HG03460 (cell line): ENCODE measurements around the gene PLA2G2C.
A peak's percentile ranks its signal among the peaks of the same experiment; 100 is the strongest.

Experiments used
- ATAC-seq: cut with Tn5 transposase; IDR thresholded peaks from one replicate; pipeline ENCODE4 v1.9.1; 2021; ENCODE audit not compliant: unreplicated experiment

Gene PLA2G2C

DNA sequence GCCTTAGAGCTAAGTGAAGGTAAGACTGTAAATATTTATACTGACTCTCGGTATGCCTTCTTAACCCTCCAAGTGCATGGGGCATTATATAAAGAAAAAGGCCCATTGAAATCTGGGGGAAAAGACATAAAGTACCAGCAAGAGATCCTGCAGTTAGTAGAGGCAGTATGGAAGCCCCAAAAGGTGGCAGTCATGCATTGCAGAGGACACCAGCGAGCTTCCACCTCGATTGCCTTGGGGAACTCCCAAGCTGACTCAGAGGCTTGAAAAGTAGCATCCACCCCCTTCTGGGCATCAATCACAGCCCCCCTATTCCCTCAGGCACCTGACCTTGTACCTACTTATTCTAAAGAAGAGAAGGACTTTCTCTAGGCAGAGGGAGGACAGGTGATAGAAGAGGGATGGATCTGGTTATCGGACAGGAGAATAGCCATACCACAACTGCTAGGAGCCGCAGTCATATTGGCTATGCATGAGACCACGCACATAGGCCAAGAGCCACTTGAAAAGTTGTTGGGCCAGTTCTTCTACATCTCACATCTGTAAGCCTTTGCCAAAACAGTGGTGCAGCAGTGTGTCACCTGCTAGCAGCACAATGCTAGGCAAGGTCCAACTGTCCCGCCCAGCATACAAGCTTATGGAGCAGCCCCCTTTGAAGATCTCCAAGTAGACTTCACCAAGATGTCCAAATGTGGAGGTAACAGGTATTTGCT is 27.8 kb downstream of the PLA2G2C start:
- no peak for ATAC-seq

DNA sequence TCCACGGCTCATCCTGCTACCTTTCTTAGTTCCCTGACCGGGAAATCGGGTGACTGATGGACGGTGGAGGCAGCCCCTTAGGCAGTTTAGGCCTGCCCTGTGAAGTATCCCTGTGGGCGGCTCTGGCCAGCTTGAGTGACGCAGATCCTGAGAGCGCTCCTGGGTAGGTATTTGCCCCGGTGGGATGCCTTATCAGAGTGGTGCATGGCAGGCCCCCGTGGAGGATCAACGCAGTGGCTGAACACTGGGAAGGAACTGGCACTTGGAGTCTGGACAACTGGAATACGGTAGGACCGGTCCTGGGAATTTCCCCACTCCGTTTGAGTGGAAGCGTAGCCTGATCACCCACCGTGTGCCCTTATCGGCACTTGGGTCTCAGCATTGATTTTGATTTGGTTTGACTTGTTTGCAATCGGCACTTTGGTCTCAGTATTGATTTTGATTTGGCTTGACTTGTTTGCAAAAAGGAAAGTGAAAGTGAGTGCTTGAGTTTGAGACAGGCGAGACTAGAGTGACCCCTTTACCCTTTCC is 32.0 kb downstream of the PLA2G2C start:
- no peak for ATAC-seq

DNA sequence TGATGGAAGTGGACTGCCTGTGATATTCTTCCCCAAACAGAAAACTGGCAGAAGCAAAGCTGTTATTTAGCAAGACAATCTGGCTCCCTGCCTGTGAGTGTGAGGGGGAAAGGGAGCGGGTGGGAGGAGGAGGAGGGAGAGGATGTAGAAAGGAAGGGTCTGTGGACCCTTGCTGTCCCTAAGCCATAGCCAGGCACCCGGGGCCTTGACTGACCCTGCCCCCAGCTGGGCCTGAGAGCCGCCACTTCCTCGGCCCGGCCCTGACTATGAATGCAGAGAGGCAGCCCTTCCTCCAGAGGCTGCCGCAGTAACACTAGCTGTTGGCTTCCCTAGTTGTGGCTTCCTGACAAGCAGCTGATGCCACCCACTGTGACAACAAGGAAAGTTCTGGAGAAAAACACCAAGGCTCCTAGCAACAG is 33.3 kb downstream of the PLA2G2C start:
- no peak for ATAC-seq

DNA sequence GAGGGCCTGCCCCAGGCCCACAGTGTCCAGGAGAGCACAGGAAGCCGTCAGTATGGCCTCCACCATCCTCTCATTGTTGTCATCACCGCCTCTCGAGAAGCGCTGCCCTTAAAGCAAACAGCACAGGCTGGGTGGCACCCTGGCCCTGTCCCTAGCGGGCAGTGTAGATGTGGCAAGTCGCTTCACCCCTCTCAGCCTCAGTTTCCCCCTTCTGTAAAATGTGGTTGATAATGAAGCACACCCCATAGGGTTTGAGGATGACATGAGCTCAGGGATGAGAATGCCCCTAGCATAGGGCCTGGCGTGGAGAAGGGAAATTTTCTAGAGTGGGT is 33.8 kb downstream of the PLA2G2C start:
- no peak for ATAC-seq

DNA sequence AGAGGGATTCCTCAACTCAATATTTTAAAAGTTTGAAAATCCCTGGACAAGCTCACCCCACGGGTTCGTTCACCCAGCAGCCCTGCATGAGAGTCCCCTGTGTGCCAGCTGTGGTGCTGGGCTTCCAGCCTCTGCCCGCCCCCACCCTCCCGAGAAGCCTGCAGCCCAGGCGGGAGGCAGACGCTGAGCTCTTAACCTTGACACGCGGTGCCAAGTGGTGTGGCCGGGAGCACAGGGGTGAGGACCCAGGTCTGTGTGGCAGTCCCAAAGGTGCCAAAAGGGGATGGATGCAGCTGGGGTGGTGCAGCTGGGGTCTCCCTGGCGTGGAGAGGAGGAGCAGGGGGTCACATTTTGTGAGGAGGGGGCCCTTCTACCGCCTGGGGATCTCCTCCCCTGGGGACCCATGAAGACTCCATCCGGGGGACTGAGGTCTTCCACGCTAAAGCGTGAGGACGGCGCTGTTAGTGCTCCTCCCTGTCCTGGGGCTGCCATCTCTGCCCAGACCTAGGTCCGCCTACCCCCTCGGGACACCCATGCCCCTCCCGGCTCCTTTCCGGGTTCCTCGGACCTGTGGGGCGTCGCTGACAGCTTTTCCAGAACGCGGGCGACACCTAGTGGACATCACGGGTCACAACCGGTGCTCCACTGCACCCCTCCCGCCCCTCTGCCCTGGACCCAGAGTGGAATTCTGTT is 34.3 kb downstream of the PLA2G2C start:
- peak; percentile 61 for ATAC-seq

DNA sequence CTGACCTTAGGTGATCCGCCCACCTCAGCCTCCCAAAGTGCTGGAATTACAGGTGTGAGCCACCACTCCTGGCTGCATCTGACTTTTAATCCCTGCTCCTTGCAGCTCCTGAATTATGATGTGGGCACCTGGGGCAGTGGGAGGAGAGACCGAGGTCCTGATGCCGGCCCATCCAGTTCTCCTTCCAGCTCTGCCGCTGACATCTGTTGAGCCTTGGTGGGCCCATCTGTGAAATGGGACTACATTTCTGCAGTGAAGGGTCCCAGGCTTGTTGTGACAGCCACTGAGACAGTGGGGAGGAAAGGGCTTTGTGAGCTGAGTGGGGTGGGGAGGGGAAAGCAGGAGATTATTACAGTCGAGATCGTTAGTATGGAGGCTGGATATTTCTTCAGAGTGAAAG is 35.3 kb downstream of the PLA2G2C start:
- no peak for ATAC-seq

DNA sequence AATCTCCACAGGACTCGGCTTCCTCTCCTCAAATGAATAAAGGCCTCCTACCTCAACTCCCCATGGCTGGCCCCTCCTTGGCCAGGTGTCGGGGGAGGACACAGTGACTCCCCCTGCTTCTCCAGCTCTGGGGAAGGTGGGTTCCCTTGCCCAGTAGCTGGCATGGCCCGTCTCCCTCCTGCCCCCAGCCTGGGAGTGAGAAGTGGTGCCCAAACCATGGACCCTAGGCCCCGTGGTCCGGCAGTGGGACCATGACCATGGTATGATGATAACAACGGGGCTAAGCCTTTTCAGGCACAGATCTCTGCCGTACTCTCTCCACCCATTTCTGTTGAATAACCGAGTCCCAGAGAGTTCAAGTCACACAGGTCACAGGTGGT is 36.0 kb downstream of the PLA2G2C start:
- no peak for ATAC-seq

DNA sequence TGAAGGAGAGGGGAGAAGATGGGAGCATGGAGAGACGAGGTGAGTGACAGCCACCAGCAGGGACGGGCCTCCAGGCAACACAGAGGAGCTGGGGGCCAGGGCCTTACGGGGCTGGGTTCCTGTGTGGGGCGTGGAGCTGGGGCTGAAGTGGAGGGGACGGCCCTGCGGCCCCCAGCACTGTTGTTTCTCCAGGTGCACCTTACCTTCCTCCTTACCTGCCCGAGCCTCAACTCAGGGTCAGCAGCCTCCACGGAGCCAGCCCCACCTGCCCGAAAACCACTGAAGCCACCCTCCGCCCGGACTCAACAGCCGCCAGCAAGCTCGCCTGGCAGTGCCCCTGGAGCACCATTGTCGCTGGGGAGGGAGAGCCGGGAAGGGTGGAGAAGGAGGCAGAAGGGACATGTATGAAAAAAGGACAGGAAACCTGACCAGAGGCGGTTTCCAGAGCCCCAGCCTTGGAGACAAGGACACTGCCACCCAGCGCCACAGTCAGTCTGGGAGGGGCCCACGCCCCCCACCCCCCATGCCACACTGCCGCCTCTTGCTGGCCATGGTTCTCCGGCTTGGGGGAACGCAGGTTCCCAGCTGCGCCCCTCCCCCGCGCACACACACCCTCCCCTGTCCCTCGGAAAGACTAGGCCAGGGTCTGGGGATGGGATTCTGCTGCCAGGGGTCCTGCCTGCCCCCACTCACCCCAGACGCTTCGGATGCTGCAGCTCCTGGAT is 36.6 kb downstream of the PLA2G2C start:
- no peak for ATAC-seq

DNA sequence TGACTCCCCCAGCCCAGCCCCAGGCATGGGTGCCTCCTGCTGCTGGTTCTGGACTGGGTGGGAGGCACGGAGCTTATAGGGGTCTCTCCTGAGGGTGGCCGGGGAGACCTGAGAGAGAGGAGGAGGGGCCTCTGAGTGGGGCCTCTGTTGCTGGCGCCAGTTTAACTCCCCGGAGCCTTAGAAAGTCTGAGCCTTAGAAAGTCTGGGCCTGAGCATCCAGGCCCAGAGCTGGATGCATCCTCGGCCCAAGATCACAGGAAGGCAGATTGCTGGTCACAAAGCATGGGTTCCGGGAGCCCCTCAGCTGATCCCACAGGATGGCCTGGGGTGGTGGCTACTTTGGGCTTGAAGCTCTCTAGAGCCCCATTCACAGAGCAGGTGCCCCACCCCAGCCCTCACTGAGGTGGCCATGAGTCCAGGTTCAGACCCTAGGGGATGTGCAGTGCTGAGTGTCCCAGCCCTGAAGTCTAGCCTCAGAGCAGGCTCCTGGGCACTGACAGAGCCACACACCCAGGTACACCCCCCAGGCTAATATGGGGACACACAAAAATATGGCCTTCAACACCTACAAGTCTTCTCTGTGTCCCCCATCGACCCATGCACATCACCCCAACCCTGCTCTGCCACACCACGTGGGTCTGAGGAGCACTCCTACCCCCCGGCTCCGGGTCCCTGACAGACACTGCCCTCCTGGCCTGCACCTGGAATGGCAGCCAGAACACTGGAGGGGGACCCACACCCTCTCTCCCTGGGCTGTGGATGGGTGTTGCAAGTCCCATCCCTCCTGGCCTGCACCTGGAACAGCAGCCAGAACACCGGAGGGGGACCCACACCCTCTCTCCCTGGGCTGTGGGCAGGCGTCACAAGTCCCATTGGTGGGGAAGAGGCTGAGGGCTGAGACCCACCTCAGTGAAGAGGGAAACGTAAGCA is 37.5 kb downstream of the PLA2G2C start:
- ATAC-seq: no peak

DNA sequence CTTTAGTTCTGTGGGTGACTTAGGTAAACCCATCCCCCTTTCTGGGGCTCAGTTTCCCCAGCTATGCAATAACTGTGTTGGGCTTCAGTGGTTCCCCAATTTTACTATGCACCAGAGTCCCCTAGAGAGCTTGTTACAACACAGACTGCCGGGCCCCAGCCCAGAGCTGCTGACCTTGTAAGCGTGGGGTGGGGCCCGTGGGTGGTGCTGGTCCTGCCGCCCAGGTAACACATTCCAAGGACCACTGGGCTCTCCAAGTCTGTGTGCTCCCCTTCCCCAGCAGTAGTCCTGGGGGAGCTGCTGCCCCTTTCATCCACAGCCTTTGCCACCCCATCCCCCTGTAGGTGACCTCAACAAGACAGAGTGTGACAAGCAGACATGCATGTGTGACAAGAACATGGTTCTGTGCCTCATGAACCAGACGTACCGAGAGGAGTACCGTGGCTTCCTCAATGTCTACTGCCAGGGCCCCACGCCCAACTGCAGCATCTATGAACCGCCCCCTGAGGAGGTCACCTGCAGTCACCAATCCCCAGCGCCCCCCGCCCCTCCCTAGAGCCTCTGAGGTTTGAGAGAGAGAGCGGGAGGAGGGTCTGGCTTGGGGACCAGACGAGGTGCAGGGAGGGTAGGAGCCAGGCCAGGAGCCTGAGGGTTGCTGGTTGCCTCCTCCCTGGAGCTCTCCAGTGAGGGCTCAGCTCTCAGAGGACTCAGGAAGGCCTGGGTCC is 38.3 kb downstream of the PLA2G2C start:
- ATAC-seq: no peak

DNA sequence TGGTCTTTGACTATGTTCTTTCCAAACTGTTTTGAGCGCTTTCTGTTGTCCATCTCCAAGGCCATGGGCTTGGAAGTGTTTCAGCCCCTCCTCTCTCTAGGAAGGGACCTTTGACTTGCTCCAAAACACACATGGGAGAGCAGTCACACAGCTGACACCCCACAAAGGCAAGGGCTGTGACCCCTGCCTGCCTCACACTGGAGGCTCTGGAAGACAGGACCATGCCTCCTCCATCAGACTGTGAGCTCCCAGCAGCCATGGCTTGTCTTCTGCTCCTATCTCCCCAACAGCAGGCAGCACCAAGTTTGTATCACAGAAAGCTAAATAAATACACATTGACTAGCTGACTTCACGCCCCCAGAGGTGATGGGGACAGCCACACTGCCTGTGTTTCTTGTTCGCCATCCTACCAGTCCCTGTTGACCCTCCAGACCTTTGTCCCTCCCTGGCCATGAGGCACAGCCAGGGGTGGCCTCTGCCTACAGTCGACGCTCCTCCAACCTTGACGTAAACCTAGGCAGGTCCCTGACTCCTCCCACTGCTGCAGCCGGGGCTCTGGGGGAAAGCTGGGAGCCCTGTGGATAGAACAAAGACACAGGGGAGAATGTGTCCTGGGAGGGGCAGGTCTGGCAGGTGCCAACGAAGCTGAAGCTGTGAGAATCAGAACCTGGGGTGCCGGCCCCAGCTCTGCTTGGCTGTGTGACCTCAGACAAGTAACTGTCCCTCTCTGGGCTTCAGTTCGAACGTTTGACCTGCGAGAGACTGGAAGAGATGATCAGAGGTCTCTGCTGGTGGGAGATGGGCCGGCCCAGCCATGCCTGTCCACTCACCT is 42.4 kb downstream of the PLA2G2C start:
- no peak for ATAC-seq

DNA sequence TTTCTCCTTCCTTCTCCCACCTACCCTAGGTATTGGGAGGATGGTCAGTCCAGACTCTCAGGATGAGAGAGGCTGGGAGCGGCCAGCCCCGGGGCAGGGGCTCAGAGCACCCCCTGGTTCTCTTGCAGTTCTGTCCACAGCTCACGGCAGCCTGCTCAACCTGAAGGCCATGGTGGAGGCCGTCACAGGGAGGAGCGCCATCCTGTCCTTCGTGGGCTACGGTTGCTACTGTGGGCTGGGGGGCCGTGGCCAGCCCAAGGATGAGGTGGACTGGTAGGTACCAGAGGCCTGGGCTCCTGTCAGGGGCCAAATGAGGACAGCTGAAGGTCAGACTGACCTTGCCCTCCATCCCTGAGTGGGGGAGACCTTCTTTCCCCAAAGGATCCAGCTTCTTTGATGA is 43.0 kb downstream of the PLA2G2C start:
- no peak for ATAC-seq

DNA sequence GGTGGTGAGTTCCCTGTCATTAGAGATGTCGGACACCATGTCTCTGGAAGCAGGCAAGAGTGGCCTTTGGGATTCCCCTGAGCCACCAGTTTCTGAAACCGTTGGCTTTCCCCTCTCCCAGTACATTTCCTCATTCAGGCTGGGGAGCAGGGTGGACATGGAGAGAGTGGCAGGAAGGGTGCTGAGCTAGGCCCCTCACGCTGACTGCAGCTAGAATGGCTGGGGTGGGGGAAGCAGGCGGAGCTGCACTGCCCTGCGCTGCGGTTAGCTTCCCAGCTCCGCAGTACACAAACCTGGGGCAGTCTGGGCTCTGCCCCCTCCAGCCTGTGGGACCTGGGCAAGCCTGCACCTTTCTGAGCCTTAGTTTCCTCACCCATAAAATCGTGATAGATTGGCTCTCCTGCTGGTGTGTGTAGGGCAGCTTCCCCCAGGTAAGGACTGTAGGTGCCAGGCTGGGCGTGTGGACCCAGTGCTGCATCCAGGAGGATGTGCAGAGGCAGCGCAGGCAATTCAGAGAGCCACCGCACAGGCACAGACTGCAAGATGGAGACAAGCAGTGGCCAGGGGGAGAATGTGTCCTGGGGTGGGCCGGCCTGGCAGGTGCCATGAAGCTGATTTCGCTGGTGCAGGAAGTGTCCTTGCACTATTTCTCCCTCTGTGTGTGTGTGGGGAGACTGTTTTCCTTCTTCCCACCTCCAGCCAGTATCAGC is 44.2 kb downstream of the PLA2G2C start:
- no peak for ATAC-seq

DNA sequence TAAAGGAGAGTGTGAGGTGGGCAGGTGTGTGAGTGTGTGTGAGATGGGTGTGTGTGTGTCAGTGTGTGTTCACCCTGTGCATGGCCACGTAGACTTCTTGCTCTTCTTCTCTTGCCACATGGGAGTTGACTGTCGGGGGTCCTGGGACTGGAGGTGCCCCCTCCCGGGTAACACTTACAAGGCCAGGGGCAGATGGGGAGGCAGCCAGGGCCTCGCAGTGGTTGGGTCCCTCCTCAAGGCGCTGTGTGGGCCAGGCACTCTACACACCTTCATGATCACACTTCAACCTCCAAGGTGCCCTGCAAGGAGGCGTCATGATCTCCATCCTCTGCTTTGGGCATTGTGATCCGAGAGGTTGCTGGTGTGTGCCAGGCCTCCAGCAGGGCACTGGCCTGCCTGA is 44.9 kb downstream of the PLA2G2C start:
- no peak for ATAC-seq

DNA sequence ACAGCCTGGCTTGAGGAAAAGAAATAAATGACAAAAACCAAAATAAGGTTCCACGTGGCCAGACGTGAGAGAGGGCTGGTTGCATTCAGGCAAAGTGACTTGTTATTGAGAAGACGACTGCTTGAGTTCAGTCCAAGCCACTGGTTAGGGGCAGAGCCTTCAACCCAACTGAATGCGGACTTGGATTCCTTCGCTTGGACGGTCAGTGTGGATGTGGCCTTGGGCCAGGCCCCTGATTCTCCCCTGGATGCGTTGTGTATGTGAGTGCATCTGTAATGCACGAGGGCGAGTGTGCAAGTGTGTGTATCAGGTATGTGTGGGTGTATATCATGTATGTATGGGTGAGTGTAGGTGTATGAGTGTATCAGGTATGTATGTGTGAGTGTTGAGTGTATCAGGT is 45.3 kb downstream of the PLA2G2C start:
- ATAC-seq: no peak

DNA sequence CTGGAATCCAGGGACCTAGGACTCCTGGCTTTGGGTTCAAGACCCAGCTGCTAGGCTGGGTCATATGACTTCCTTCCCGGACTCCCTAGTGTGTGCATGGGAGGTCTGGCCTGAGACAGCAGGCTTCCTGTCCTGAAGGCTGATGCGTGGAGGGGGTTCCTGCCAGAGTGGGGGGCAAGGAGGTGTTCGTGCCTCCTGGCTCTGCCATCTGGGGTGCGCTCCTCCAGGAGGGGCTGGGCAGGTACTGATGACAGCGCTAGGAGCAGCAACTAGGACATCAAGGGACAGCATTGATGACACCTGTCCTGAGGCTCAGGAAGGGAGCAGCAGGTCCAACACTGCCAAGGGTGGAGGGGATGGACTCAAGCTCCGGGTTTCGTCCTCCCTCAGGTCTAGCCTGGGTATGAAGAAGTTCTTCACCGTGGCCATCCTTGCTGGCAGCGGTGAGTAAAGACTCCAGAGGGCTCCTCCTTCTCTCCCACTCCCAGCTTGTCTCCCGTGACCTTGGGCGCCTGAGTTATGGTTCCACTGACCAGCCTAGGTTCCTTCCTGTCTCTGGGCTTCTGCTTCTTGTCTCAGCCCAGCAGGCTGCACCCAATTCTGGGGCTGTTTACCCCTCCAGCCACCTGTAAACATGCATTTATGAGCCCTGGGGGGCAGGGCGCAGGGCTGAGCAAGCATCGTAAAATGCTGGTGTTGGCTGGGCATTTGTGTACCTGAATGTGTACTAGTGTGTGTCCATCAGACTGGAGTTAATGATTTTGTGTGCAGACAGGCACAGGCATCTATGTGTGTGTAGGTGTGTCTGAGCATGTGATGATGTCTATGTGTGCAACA is 46.3 kb downstream of the PLA2G2C start:
- no peak for ATAC-seq

DNA sequence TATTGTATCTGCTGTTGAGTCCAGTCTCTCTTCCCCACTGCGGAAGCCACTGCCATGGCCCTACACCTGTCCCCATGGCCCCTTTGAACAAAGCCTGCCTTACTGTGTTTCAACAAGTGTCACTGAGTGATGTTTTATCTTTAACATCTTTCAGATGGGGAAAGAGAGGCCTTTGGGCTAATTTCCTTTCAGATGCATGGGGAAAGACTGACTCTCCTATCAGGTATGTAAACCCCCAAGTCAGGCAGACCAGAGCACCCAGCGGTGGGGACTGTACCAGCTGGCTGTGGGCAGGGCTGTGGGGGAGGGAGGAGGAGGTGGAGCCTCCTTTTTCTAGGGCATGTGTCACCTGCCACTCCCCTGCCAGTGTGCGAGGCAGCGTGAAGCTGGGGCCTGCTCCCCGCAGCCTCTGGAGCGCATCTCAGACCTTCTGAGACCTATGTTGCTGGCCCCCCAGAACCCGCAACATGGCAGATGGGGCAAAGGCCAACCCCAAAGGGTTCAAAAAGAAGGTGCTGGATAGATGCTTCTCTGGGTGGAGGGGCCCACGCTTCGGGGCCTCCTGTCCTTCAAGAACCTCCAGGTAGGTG is 47.3 kb downstream of the PLA2G2C start, which contains the start of gene PLA2G2F:
Gene PLA2G2F (plus strand): TSS at position 363 of the 590 bp plus-strand sequence. CDS start 105 bp downstream, at position 468.
- ATAC-seq: no peak
